ENCODE measurements around the gene TINAG.

Gene TINAG

GRCh38 chr6:54426995-54427394, 118.8 kb downstream of the TINAG start:
- no peak overlapping the region for H3K9ac ChIP-seq (ENCODE audit: insufficient read length, low read depth)
- no peak for TF ChIP-seq YY1 (IDR thresholded peaks at IDR 0.05; ENCODE audit: insufficient read depth, insufficient read length)
- no peak for TF ChIP-seq SUZ12 (IDR thresholded peaks at IDR 0.05; ENCODE audit: extremely low read depth, insufficient read depth, insufficient read length)
- no peak for TF ChIP-seq ZNF274 (IDR thresholded peaks at IDR 0.05; ENCODE audit: low read depth, low read length)
- H3K4me1 ChIP-seq (ENCODE audit: insufficient read depth, insufficient read length) = no peaks in the 10 kb centered on the region
- no peak overlapping the region for H3K4me3 ChIP-seq (ENCODE audit: insufficient read length, low read depth)
- no peak for DNase-seq (ENCODE audit: low read depth, low spot score)
- H3K36me3 ChIP-seq (ENCODE audit: insufficient read depth, insufficient read length, low read length) = no peaks in the 10 kb centered on the region
- H3K27me3 ChIP-seq (ENCODE audit: insufficient read depth, insufficient read length) = no peaks in the 10 kb centered on the region
- H3K9me3 ChIP-seq (ENCODE audit: insufficient read depth, low read length) = no peaks in the 10 kb centered on the region

DNA sequence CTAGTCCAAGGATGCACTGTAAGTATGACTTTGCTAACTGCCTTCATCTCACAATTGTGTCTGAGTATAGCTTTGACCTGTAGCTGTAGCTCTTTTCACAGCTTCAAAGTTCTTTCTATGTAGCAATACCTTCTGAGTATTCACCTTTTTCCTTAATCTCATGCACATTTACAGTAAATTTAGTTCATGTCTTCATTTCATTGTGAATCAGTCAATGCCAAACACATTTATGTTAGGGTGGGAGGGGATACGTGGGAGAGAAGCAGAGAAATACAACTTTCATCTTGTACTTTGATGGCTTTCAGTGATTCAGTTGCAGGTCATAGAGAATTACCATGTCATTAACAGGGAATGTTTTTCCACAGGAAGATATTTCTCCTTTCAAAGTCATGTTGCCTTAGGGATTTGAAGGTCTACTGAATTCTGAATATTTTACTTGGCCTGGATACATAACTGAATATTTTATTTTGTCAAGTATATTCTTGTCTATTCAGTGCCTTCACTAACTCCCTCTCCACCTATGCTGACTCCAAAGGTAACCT, 119.2 kb downstream of the TINAG start:
- TF ChIP-seq ZNF274 (IDR thresholded peaks at IDR 0.05; ENCODE audit: low read depth, low read length) (no peak), SUZ12 (IDR thresholded peaks at IDR 0.05; ENCODE audit: extremely low read depth, insufficient read depth, insufficient read length) (no peak), YY1 (IDR thresholded peaks at IDR 0.05; ENCODE audit: insufficient read depth, insufficient read length) (no peak)
- Histone ChIP-seq H3K27me3 (ENCODE audit: insufficient read depth, insufficient read length) (no peaks in the 10 kb centered on the region), H3K9ac (ENCODE audit: insufficient read length, low read depth) (no peak overlapping the region)

GRCh38 chr6:54428431-54428830, 120.2 kb downstream of the TINAG start:
- H3K4me1 ChIP-seq (ENCODE audit: insufficient read depth, insufficient read length) = no peaks in the 10 kb centered on the region
- no peak for TF ChIP-seq SUZ12 (IDR thresholded peaks at IDR 0.05; ENCODE audit: extremely low read depth, insufficient read depth, insufficient read length)
- no peak for TF ChIP-seq YY1 (IDR thresholded peaks at IDR 0.05; ENCODE audit: insufficient read depth, insufficient read length)
- TF ChIP-seq ZNF274 (IDR thresholded peaks at IDR 0.05; ENCODE audit: low read depth, low read length) = no peak
- H3K4me3 ChIP-seq (ENCODE audit: insufficient read length, low read depth) = no peak overlapping the region
- no peaks in the 10 kb centered on the region for H3K36me3 ChIP-seq (ENCODE audit: insufficient read depth, insufficient read length, low read length)
- no peak overlapping the region for H3K9ac ChIP-seq (ENCODE audit: insufficient read length, low read depth)
- no peak for DNase-seq (ENCODE audit: low read depth, low spot score)
- H3K9me3 ChIP-seq (ENCODE audit: insufficient read depth, low read length) = no peaks in the 10 kb centered on the region
- H3K27me3 ChIP-seq (ENCODE audit: insufficient read depth, insufficient read length) = no peaks in the 10 kb centered on the region

More for the DNA sequence above, 119.2 kb downstream of the TINAG start:
- Histone ChIP-seq H3K9me3 (ENCODE audit: insufficient read depth, low read length) (no peaks in the 10 kb centered on the region), H3K36me3 (ENCODE audit: insufficient read depth, insufficient read length, low read length) (no peaks in the 10 kb centered on the region), H3K4me1 (ENCODE audit: insufficient read depth, insufficient read length) (no peaks in the 10 kb centered on the region), H3K4me3 (ENCODE audit: insufficient read length, low read depth) (no peak overlapping the region)
- DNase-seq (ENCODE audit: low read depth, low spot score) = no peak

DNA sequence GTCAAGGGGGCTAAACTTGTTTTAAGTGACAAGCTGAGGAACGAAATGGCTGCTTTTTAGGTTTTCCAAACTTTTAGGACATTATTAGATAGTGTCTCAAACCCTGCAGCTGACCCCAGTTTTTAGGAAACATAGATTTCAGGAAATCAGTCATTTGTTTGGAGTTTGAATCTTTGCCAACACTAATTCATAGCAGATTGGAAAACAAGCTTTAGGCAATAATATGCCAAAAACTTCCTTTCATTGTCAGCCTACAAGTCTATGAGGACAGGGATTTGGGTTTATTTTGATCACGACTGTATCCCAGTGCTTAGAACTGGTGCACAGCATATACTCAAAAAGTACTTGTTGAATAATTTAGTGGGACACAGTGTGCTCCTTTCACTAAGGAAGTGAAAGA, 123.2 kb downstream of the TINAG start:
- Histone ChIP-seq H3K9me3 (ENCODE audit: insufficient read depth, low read length) (no peaks in the 10 kb centered on the region), H3K36me3 (ENCODE audit: insufficient read depth, insufficient read length, low read length) (no peaks in the 10 kb centered on the region), H3K4me3 (ENCODE audit: insufficient read length, low read depth) (no peak overlapping the region), H3K27me3 (ENCODE audit: insufficient read depth, insufficient read length) (no peaks in the 10 kb centered on the region), H3K9ac (ENCODE audit: insufficient read length, low read depth) (no peak overlapping the region), H3K4me1 (ENCODE audit: insufficient read depth, insufficient read length) (no peaks in the 10 kb centered on the region)
- no peak for TF ChIP-seq ZNF274 (IDR thresholded peaks at IDR 0.05; ENCODE audit: low read depth, low read length)
- TF ChIP-seq SUZ12 (IDR thresholded peaks at IDR 0.05; ENCODE audit: extremely low read depth, insufficient read depth, insufficient read length) = no peak
- no peak for TF ChIP-seq YY1 (IDR thresholded peaks at IDR 0.05; ENCODE audit: insufficient read depth, insufficient read length)
- no peak for DNase-seq (ENCODE audit: low read depth, low spot score)
